CD4-positive, alpha-beta T cell treated with Interleukin-1 beta for 1 hour (primary cell): Measurements from ENCODE around the gene ALKBH5.

Experiments
- DNase-seq, 2 donors: peaks; one replicate each; pipeline ENCODE4 v3.0.0-alpha.2; 2020 to 2022

The ALKBH5 gene

GRCh38 chr17:18158022-18158600, 25.5 kb upstream of the ALKBH5 start:
- DNase-seq, result peak; percentile 94 to 95

- DNase-seq, result no peak
These were observed 24.0 kb upstream of the ALKBH5 start for GRCh38 chr17:18159551-18160120.

GRCh38 chr17:18160128-18160856, 23.3 kb upstream of the ALKBH5 start:
- DNase-seq, result no peak

- DNase-seq, result no peak
These were observed 22.2 kb upstream of the ALKBH5 start for GRCh38 chr17:18161207-18162145.

- no peak for DNase-seq
These were observed 20.1 kb upstream of the ALKBH5 start for GRCh38 chr17:18163547-18163946.

- DNase-seq, result no peak
These were observed 16.7 kb upstream of the ALKBH5 start for GRCh38 chr17:18166894-18167293.

GRCh38 chr17:18167421-18167820, 16.2 kb upstream of the ALKBH5 start:
- DNase-seq, result no peak

- DNase-seq, result no peak
These were observed 10.9 kb upstream of the ALKBH5 start for GRCh38 chr17:18172531-18173278.

GRCh38 chr17:18173740-18174139, 9.9 kb upstream of the ALKBH5 start:
- no peak for DNase-seq

GRCh38 chr17:18176176-18176575, 7.5 kb upstream of the ALKBH5 start:
- DNase-seq, result peak in 1 of 2 donors; percentile 51

- no peak for DNase-seq
These were observed 6.5 kb upstream of the ALKBH5 start for GRCh38 chr17:18177133-18177532.

- DNase-seq, result no peak
These were observed 5.9 kb upstream of the ALKBH5 start for GRCh38 chr17:18177722-18178121.

GRCh38 chr17:18179196-18179595, 4.4 kb upstream of the ALKBH5 start:
- no peak for DNase-seq

GRCh38 chr17:18179804-18180203, 3.8 kb upstream of the ALKBH5 start:
- DNase-seq, result no peak

- no peak for DNase-seq
These were observed 2.3 kb upstream of the ALKBH5 start for GRCh38 chr17:18181358-18181757.

GRCh38 chr17:18182110-18182977, 1.3 kb upstream of the ALKBH5 start:
- no peak for DNase-seq

GRCh38 chr17:18182978-18183333, 672 bp upstream of the ALKBH5 start:
- DNase-seq, result peak in 1 of 2 donors; percentile 83

- DNase-seq, result peak; percentile 78 to 83
These were observed 759 bp downstream of the ALKBH5 start for GRCh38 chr17:18184143-18185031.

GRCh38 chr17:18185391-18185790, 1.8 kb downstream of the ALKBH5 start:
- no peak for DNase-seq

GRCh38 chr17:18185832-18186626, 2.4 kb downstream of the ALKBH5 start:
- no peak for DNase-seq
